Endothelial cell of umbilical vein (primary cell): ENCODE data around the gene DBI. TPM values are rescaled to one million over a fixed set of nuclear protein-coding genes. Genes with fewer than 3 reads are reported as not detected.

Experiments
- BruUV-seq: library from RNA; stranded (reverse); fragments of 400-500 nt; replicated peaks from 2 replicates; lab custom pipeline; 2021; lab: Mats Ljungman, UMichigan
- CTCF ChIA-PET: fragments of 300-600, 350-600 bp; sonication (Branson Sonifier 250); formaldehyde crosslinking; loops from one replicate; lab custom pipeline; 2021; ENCODE audit warnings: antibody characterized with exemption, inconsistent platforms; lab: Charles Lee
- POLR2A ChIA-PET: fragments of 300-600, 350-600 bp; sonication (Branson Sonifier 250); formaldehyde crosslinking; loops from one replicate; lab custom pipeline; 2021; ENCODE audit warnings: antibody characterized with exemption, inconsistent platforms; lab: Charles Lee
- DNase-seq: peaks from one replicate; pipeline ENCODE4 v3.0.0-alpha.2; 2011; ENCODE audit warnings: low read depth, low spot score
- FAIRE-seq: peaks from 2 replicates; lab custom pipeline; 2011; peaks lifted over from hg19 to GRCh38; lab: Jason Lieb, UNC
- H2AFZ ChIP-seq: 2 replicates; pipeline ENCODE4 v1.6.0; 2012; ENCODE audit warnings: low read depth, low read length, control low read depth, inconsistent platforms
- H3K27ac ChIP-seq: 2 replicates; pipeline ENCODE4 v1.5.1; 2011; ENCODE audit warnings: low read depth, mild to moderate bottlenecking, control low read depth, low read length, moderate library complexity; ENCODE audit not compliant: insufficient read depth
- H3K27me3 ChIP-seq, 2 experiments: 2 replicates each; pipeline versions ENCODE4 v1.6.0 to v1.6.1; 2011; ENCODE audit warnings: low read length in 2 of 2, mixed read lengths in 1 of 2; ENCODE audit not compliant: control insufficient read depth in 2 of 2, insufficient read depth in 2 of 2
- H3K36me3 ChIP-seq, 2 experiments: 2 replicates in 1 of 2; 3 replicates in 1 of 2; pipeline ENCODE4 v1.5.1; 2011; ENCODE audit warnings: low read length in 2 of 2, mild to moderate bottlenecking in 1 of 2, moderate library complexity in 1 of 2; ENCODE audit not compliant: control insufficient read depth in 2 of 2, insufficient read depth in 2 of 2; ENCODE audit errors: extremely low read depth in 1 of 2
- H3K4me1 ChIP-seq: 3 replicates; pipeline ENCODE4 v1.5.1; 2011; ENCODE audit warnings: mild to moderate bottlenecking, low read length; ENCODE audit not compliant: control insufficient read depth, insufficient read depth; ENCODE audit errors: extremely low read depth
- H3K4me2 ChIP-seq: 2 replicates; pipeline ENCODE4 v1.6.1; 2011; ENCODE audit warnings: low read length, control low read depth, mixed read lengths; ENCODE audit not compliant: insufficient read depth
- H3K4me3 ChIP-seq, 3 experiments: fragments of 200-600 bp in 1 of 3; sonication (generic), shearing (Covaris generic) in 1 of 3; replicated peaks in 1 of 3; 2 replicates each; pipeline ENCODE4 v1.5.1; 2011 to 2016; ENCODE audit warnings: control low read depth in 3 of 3, low read length in 3 of 3, mild to moderate bottlenecking in 2 of 3, inconsistent platforms in 1 of 3, low read depth in 1 of 3, moderate library complexity in 1 of 3; ENCODE audit not compliant: insufficient read depth in 1 of 3
- H3K79me2 ChIP-seq: 2 replicates; pipeline ENCODE4 v1.6.0; 2012; ENCODE audit warnings: low read length, inconsistent platforms; ENCODE audit not compliant: control insufficient read depth, insufficient read depth
- H3K9ac ChIP-seq: replicated peaks from 2 replicates; pipeline ENCODE3; 2011; ENCODE audit warnings: low read length, control low read depth; ENCODE audit not compliant: insufficient read depth; ENCODE audit errors: extremely low read depth
- H3K9me1 ChIP-seq: replicated peaks from 3 replicates; pipeline ENCODE4 v1.6.0; 2011; ENCODE audit warnings: mild to moderate bottlenecking, low read length; ENCODE audit not compliant: control insufficient read depth, insufficient read depth; ENCODE audit errors: extremely low read depth
- H3K9me3 ChIP-seq: replicated peaks from 2 replicates; pipeline ENCODE4 v1.5.1; 2012; ENCODE audit warnings: low read length, inconsistent platforms; ENCODE audit not compliant: control insufficient read depth, insufficient read depth
- H4K20me1 ChIP-seq: replicated peaks from 2 replicates; pipeline ENCODE3; 2011; ENCODE audit warnings: mild to moderate bottlenecking, low read length; ENCODE audit not compliant: control insufficient read depth, insufficient read depth; ENCODE audit errors: extremely low read depth
- EZH2 ChIP-seq: IDR thresholded peaks from 2 replicates; pipeline ENCODE4 v1.6.1; 2012; ENCODE audit warnings: borderline replicate concordance, low read depth, mild to moderate bottlenecking, moderate library complexity, low read length, inconsistent platforms; ENCODE audit not compliant: severe bottlenecking
- FOS ChIP-seq: IDR thresholded peaks from 2 replicates; pipeline ENCODE4 v1.6.1; 2011; ENCODE audit warnings: mild to moderate bottlenecking, low read length, moderate library complexity, borderline replicate concordance; ENCODE audit not compliant: insufficient read depth
- GATA2 ChIP-seq: IDR thresholded peaks from 2 replicates; pipeline ENCODE4 v1.7.0; 2011; ENCODE audit warnings: low read depth, mild to moderate bottlenecking, moderate library complexity, mixed read lengths, low read length; ENCODE audit not compliant: insufficient read length, insufficient read depth
- JUN ChIP-seq: IDR thresholded peaks from 2 replicates; pipeline ENCODE4 v1.6.1; 2011; ENCODE audit warnings: borderline replicate concordance, low read depth; ENCODE audit not compliant: insufficient read length, insufficient read depth
- MYC ChIP-seq: IDR thresholded peaks from one replicate; pipeline ENCODE4 v1.6.1; 2011; ENCODE audit warnings: mild to moderate bottlenecking, low read depth, low read length
- POLR2A ChIP-seq: IDR thresholded peaks from 2 replicates; pipeline ENCODE4 v1.6.1; 2012; ENCODE audit warnings: low read depth, mild to moderate bottlenecking, control low read depth, low read length
- POLR2AphosphoS5 ChIP-seq: IDR thresholded peaks from 2 replicates; pipeline ENCODE4 v1.6.1; 2012; ENCODE audit warnings: low read depth, mild to moderate bottlenecking, control low read depth, low read length, moderate library complexity; ENCODE audit not compliant: insufficient read depth
- dilution Hi-C: fragments of 300-500 bp; cut with MboI; formaldehyde crosslinking; loops from one replicate; pipeline ENCODE4 v1.15.0; 2019; ENCODE audit warnings: low sequenced_read_pairs; ENCODE audit not compliant: extremely low pct_ligation_motif_present
- intact Hi-C: fragments of 100-400 bp; cut with micrococcal nuclease; formaldehyde crosslinking; loops from one replicate; pipeline ENCODE4 v1.10.0; 2022
- polyA plus RNA-seq, 4 experiments: library from polyadenylated mRNA; depleted of rRNA in 3 of 4; stranded (reverse) in 3 of 4; unstranded in 1 of 4; fragments of >200 nt; gene quantifications; 2 replicates each; pipeline versions ENCODE4 v1.2.1 to v1.2.3, GENCODE V29; 2011 to 2012; ENCODE audit warnings: missing spikeins in 1 of 4
- total RNA-seq: library from RNA; stranded (reverse); gene quantifications from 2 replicates; pipeline ENCODE4 v1.2.3, GENCODE V29; 2021
- TF ChIP-seq, protein P1 (sequence below): IDR thresholded peaks from 2 replicates; pipeline ENCODE4 v1.6.1; 2011; ENCODE audit not compliant: insufficient read depth, insufficient read length
- TF ChIP-seq, protein P2 (sequence below), 2 donors: IDR thresholded peaks; 1 replicate in 1 of 2; 2 replicates in 1 of 2; pipeline ENCODE4 v1.5.1; 2011; ENCODE audit warnings: low read length in 2 of 2, mild to moderate bottlenecking in 2 of 2, moderate library complexity in 2 of 2, control low read depth in 1 of 2, inconsistent platforms in 1 of 2, low read depth in 1 of 2; ENCODE audit not compliant: insufficient read depth in 1 of 2; ENCODE audit errors: extremely low read depth in 1 of 2

Gene DBI
- total and polyA plus RNA-seq, 2 donors (not counting 3 experiments of a cell fraction or from before 2014, with no cell fraction given), result 214 to 233 TPM

DNA sequence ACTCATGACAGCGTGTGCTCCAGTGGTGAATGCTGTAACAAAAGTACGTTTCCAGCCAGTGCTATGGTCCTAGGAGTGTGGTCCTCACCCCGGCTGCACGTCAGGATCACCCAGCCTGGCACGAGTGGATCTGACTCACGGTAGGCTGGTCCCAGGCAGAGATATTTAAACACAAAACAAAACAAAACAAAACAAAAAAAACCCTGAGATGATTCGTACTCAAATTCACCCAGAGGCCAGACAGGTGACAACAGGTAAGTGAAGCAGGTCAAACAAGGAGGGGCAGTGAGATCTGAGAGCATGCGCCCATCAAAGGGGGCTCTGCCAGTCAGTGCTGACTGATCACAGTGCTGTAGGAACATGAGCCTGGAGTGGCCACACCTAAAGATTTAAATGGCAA lies 43.3 kb upstream of the DBI start:
- FAIRE-seq, result no peak
- intact Hi-C loops, result no loop called here
- POLR2A ChIA-PET, result interaction anchor here (0.6 kb wide), 1 partner anchor 169 kb away, joined by 6 read pairs; no protein-coding TSS in a partner anchor

More for the DNA sequence above, 43.3 kb upstream of the DBI start:
- H3K9me1 ChIP-seq, result no peaks in the 10 kb centered on the region
- CTCF ChIA-PET, result no interaction called here
- H4K20me1 ChIP-seq, result no peaks in the 10 kb centered on the region
- H3K36me3 ChIP-seq, result no peaks in the 10 kb centered on the region
- no peak overlapping the region for H3K9ac ChIP-seq
- no peak overlapping the region for H3K4me3 ChIP-seq
- no peaks in the 10 kb centered on the region for H3K27me3 ChIP-seq
- DNase-seq, result no peak
- H3K4me1 ChIP-seq, result no peaks in the 10 kb centered on the region
- no peaks in the 10 kb centered on the region for H3K9me3 ChIP-seq
- no TSS peak for BruUV-seq
- dilution Hi-C loops, result no loop called here
- TF ChIP-seq, protein P1, sequence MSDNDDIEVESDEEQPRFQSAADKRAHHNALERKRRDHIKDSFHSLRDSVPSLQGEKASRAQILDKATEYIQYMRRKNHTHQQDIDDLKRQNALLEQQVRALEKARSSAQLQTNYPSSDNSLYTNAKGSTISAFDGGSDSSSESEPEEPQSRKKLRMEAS, result no peak
- TF ChIP-seq MYC, result no peak
- TF ChIP-seq EZH2, result no peak
- no peak for TF ChIP-seq POLR2AphosphoS5
- TF ChIP-seq, protein P2, sequence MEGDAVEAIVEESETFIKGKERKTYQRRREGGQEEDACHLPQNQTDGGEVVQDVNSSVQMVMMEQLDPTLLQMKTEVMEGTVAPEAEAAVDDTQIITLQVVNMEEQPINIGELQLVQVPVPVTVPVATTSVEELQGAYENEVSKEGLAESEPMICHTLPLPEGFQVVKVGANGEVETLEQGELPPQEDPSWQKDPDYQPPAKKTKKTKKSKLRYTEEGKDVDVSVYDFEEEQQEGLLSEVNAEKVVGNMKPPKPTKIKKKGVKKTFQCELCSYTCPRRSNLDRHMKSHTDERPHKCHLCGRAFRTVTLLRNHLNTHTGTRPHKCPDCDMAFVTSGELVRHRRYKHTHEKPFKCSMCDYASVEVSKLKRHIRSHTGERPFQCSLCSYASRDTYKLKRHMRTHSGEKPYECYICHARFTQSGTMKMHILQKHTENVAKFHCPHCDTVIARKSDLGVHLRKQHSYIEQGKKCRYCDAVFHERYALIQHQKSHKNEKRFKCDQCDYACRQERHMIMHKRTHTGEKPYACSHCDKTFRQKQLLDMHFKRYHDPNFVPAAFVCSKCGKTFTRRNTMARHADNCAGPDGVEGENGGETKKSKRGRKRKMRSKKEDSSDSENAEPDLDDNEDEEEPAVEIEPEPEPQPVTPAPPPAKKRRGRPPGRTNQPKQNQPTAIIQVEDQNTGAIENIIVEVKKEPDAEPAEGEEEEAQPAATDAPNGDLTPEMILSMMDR (IDR thresholded peaks at IDR 0.05; ENCODE audit: extremely low read depth in 1 of 2, insufficient read depth in 1 of 2, low read depth in 1 of 2, low read length in 2 of 2), result no peak
- no peak for TF ChIP-seq POLR2A
- no peak for TF ChIP-seq FOS
- TF ChIP-seq GATA2, result no peak
- TF ChIP-seq JUN, result no peak
- H3K4me2 ChIP-seq, result no peak overlapping the region
- no peak overlapping the region for H2AFZ ChIP-seq
- H3K79me2 ChIP-seq, result no peaks in the 10 kb centered on the region
- H3K27ac ChIP-seq, result no peak overlapping the region
